Measurements from ENCODE around the gene ZMYND19. TPM values are rescaled to one million over a fixed set of nuclear protein-coding genes. Genes with fewer than 3 reads are reported as not detected.

ZMYND19 gene
- total RNA-seq, 1 experiment from 2014 or later = 77.9 TPM

- no peak for ATAC-seq
- H3K36me3 Mint-ChIP-seq = peaks cover 41% of the 10 kb centered on the region
- no peaks in the 10 kb centered on the region for H3K27me3 Mint-ChIP-seq (ENCODE audit: low read depth)
- no peak for DNase-seq (ENCODE audit: low spot score)
- TF ChIP-seq, protein P1, sequence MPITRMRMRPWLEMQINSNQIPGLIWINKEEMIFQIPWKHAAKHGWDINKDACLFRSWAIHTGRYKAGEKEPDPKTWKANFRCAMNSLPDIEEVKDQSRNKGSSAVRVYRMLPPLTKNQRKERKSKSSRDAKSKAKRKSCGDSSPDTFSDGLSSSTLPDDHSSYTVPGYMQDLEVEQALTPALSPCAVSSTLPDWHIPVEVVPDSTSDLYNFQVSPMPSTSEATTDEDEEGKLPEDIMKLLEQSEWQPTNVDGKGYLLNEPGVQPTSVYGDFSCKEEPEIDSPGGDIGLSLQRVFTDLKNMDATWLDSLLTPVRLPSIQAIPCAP (CRISPR knock-in tag; IDR thresholded peaks at IDR 0.05) = no peak
- TF ChIP-seq ZNF671 (CRISPR knock-in tag; IDR thresholded peaks at IDR 0.05) (no peak), NR1H2 (CRISPR knock-in tag; IDR thresholded peaks at IDR 0.05) (no peak), ZSCAN18 (CRISPR knock-in tag; IDR thresholded peaks at IDR 0.05) (no peak), CREM (CRISPR knock-in tag; IDR thresholded peaks at IDR 0.05) (no peak), ATF1 (CRISPR knock-in tag; IDR thresholded peaks at IDR 0.05) (no peak), GTF2I (CRISPR knock-in tag; conservative IDR thresholded peaks at IDR 0.05) (no peak), FOXP4 (CRISPR knock-in tag; IDR thresholded peaks at IDR 0.05) (no peak)
- TF ChIP-seq, protein P2, sequence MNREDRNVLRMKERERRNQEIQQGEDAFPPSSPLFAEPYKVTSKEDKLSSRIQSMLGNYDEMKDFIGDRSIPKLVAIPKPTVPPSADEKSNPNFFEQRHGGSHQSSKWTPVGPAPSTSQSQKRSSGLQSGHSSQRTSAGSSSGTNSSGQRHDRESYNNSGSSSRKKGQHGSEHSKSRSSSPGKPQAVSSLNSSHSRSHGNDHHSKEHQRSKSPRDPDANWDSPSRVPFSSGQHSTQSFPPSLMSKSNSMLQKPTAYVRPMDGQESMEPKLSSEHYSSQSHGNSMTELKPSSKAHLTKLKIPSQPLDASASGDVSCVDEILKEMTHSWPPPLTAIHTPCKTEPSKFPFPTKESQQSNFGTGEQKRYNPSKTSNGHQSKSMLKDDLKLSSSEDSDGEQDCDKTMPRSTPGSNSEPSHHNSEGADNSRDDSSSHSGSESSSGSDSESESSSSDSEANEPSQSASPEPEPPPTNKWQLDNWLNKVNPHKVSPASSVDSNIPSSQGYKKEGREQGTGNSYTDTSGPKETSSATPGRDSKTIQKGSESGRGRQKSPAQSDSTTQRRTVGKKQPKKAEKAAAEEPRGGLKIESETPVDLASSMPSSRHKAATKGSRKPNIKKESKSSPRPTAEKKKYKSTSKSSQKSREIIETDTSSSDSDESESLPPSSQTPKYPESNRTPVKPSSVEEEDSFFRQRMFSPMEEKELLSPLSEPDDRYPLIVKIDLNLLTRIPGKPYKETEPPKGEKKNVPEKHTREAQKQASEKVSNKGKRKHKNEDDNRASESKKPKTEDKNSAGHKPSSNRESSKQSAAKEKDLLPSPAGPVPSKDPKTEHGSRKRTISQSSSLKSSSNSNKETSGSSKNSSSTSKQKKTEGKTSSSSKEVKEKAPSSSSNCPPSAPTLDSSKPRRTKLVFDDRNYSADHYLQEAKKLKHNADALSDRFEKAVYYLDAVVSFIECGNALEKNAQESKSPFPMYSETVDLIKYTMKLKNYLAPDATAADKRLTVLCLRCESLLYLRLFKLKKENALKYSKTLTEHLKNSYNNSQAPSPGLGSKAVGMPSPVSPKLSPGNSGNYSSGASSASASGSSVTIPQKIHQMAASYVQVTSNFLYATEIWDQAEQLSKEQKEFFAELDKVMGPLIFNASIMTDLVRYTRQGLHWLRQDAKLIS (CRISPR knock-in tag; IDR thresholded peaks at IDR 0.05; ENCODE audit: borderline replicate concordance) = no peak
- H3K9me3 Mint-ChIP-seq = no peaks in the 10 kb centered on the region
- POLR2A ChIA-PET = no interaction called here
- CTCF ChIA-PET = no interaction called here
- peaks cover 18% of the 10 kb centered on the region for H3K4me1 Mint-ChIP-seq
- H3K27ac Mint-ChIP-seq = no peak overlapping the region
- no peak overlapping the region for H3K4me3 Mint-ChIP-seq
Observed at GRCh38 chr9:137583957-137584356, 6.4 kb downstream of the ZMYND19 start.

DNA sequence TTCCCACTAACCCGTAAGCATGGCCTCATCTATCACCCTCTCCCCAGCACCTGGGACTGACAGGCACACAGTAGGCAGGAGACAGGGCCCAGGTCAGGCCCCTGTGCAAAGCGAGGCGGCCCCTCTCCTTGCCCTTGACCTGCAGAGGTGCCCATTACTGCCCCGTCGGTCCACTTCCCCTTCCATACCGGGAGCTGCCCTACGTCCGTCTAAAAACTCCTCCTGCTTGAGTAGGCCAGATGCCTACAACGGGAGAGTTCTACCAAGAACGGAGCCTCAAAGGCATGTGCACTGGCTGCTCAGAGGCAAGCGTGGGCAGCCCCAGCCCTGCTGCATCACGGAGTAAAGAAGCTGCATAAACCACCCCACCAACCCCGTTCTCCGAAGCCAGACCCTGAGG is 7.0 kb downstream of the ZMYND19 start:
- no peaks in the 10 kb centered on the region for H3K9me3 Mint-ChIP-seq
- H3K27ac Mint-ChIP-seq = no peak overlapping the region
- H3K27me3 Mint-ChIP-seq (ENCODE audit: low read depth) = no peaks in the 10 kb centered on the region
- ChIA-PET POLR2A (no interaction called here), CTCF (interaction anchor here (0.6 kb wide), 1 partner anchor 565 kb away, joined by 3 read pairs; no protein-coding TSS in a partner anchor)
- peaks cover 19% of the 10 kb centered on the region for H3K4me1 Mint-ChIP-seq
- no peak overlapping the region for H3K4me3 Mint-ChIP-seq
- peaks cover 40% of the 10 kb centered on the region for H3K36me3 Mint-ChIP-seq
- ATAC-seq = no peak
- DNase-seq (ENCODE audit: low spot score) = no peak
- TF ChIP-seq ZNF232 (CRISPR knock-in tag; IDR thresholded peaks at IDR 0.05) (no peak), CREB1 (CRISPR knock-in tag; IDR thresholded peaks at IDR 0.05) (no peak), ZNF219 (CRISPR knock-in tag; IDR thresholded peaks at IDR 0.05; ENCODE audit: borderline replicate concordance) (no peak), RELA (CRISPR knock-in tag; IDR thresholded peaks at IDR 0.05; ENCODE audit: borderline replicate concordance) (no peak), NFYB (CRISPR knock-in tag; conservative IDR thresholded peaks at IDR 0.05; ENCODE audit: low read depth) (no peak), TEAD4 (CRISPR knock-in tag; IDR thresholded peaks at IDR 0.05) (no peak), ZNF425 (CRISPR knock-in tag; conservative IDR thresholded peaks at IDR 0.05) (no peak), NR3C1 (CRISPR knock-in tag; conservative IDR thresholded peaks at IDR 0.05; ENCODE audit: low read depth) (no peak), HMGXB4 (CRISPR knock-in tag; IDR thresholded peaks at IDR 0.05) (no peak), CBFB (CRISPR knock-in tag; IDR thresholded peaks at IDR 0.05; ENCODE audit: low read depth) (no peak), MXD4 (CRISPR knock-in tag; IDR thresholded peaks at IDR 0.05; ENCODE audit: borderline replicate concordance) (no peak), ZNF396 (CRISPR knock-in tag; IDR thresholded peaks at IDR 0.05; ENCODE audit: borderline replicate concordance) (no peak)
- TF ChIP-seq, protein P3, sequence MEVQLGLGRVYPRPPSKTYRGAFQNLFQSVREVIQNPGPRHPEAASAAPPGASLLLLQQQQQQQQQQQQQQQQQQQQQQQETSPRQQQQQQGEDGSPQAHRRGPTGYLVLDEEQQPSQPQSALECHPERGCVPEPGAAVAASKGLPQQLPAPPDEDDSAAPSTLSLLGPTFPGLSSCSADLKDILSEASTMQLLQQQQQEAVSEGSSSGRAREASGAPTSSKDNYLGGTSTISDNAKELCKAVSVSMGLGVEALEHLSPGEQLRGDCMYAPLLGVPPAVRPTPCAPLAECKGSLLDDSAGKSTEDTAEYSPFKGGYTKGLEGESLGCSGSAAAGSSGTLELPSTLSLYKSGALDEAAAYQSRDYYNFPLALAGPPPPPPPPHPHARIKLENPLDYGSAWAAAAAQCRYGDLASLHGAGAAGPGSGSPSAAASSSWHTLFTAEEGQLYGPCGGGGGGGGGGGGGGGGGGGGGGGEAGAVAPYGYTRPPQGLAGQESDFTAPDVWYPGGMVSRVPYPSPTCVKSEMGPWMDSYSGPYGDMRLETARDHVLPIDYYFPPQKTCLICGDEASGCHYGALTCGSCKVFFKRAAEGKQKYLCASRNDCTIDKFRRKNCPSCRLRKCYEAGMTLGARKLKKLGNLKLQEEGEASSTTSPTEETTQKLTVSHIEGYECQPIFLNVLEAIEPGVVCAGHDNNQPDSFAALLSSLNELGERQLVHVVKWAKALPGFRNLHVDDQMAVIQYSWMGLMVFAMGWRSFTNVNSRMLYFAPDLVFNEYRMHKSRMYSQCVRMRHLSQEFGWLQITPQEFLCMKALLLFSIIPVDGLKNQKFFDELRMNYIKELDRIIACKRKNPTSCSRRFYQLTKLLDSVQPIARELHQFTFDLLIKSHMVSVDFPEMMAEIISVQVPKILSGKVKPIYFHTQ (CRISPR knock-in tag; IDR thresholded peaks at IDR 0.05) = no peak
